OCI-LY7 (cell line): Measurements from ENCODE around the gene SNX19.

Source experiments
- CTCF ChIP-seq: fragments of 200-600 bp; sonication (generic); conservative IDR thresholded peaks from 2 replicates; pipeline ENCODE4 v1.5.1; 2014; ENCODE audit warnings: mild to moderate bottlenecking, antibody characterized with exemption, low read length, moderate library complexity, mixed read lengths
- EZH2phosphoT487 ChIP-seq: fragments of 200-600 bp; sonication (generic); IDR thresholded peaks from 2 replicates; pipeline ENCODE4 v1.6.1; 2018; ENCODE audit warnings: low read depth, borderline replicate concordance, mild to moderate bottlenecking, mixed run types, antibody characterized with exemption, low read length, moderate library complexity, mixed read lengths

- TF ChIP-seq CTCF (no peak), EZH2phosphoT487 (no peak)
Observed at GRCh38 chr11:130909650-130910049, 6.6 kb downstream of the SNX19 start.
